HG02970 (cell line): ENCODE results near the gene SOX14.

ENCODE experiments used
- ATAC-seq: cut with Tn5 transposase; IDR thresholded peaks from one replicate; pipeline ENCODE4 v1.9.1; 2021; ENCODE audit warnings: mild to moderate bottlenecking, moderate library complexity, moderate number of reproducible peaks; ENCODE audit not compliant: unreplicated experiment, low FRiP score

SOX14 gene

DNA sequence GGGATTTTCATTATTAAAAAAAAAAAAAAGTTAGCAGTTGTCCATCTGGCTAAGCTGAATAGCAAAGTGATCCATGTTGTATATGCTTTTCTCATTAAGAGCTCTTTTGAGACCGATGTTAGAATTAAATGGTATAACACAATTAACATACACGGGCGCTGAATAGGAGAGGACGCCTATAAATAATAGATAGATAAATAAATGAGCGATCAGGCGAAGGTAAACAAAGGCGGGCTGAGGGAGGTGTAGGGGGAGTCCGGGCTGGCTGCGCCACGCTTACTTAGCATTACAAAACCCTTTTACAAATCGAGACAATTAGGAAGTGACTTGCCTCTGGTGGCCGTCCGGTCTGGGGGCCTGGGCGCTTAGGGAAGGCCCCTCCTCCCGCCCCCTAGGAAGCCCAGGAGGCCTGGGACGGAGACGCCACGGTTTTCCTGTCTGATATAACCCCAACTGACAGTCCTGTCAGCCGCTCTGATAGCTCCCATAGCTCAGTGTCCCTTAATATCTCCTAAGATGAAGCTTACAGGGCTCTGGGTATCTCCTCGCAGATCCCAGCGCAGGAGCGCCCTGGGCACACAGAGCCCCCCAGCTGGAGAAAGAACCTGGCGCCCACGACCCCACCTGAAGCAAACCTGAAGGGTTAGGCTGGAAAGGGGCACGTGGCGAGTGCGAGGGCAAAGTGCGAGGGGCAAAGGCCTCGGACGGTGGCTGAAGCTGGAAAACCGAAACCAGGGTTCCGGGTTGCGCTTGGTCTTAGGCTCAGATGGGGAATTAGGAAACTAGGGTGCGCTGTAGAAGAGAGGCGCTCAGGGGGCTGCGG lies 3.6 kb downstream of the SOX14 start:
- ATAC-seq: no peak

DNA sequence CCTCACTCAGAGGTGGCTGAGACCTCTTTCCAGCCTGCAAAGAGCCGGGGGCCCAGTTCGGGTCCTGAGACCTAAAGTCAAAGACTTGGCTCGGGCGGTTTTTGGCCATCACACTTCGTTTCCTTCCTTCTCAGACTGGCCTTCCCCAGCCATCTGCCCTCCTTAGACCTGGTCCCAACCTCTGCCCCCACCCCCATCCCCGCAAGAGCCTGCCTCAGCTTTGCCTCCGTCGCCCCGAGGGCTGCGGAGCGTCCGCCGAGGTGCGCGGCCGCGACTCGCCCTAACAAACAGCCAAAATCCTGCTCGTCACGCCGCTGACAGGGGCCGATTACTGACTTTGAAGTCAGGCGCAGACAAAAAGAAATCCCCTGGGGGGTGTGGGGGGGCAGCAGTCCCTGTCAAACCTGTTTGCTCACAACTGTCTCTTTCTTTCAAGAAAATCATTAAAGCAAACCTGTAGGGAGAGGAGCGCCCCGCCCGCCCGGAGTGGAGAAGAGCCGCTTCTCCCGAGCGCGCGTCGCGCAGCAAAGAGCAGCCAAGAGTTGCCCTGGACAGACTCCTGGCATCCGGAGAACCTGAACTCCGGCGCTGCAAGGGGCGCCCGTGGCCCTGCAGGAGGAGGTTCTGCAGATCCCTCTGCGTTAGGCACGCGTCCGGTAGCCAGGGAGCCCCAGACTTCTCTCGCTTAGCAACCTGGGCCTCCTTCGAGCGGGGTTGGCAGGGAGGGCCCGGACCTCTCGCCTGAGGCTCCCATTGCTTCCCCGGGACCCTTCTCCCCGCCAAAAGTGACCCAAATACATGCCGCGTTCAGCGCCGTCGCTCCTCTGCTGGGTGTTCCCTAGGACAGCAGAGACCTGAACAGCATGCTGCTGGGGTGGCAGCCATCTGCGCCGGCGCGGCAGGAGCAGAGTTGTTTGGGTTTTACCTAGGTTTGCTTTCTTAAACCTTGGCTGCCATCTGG lies 4.5 kb downstream of the SOX14 start:
- no peak for ATAC-seq

DNA sequence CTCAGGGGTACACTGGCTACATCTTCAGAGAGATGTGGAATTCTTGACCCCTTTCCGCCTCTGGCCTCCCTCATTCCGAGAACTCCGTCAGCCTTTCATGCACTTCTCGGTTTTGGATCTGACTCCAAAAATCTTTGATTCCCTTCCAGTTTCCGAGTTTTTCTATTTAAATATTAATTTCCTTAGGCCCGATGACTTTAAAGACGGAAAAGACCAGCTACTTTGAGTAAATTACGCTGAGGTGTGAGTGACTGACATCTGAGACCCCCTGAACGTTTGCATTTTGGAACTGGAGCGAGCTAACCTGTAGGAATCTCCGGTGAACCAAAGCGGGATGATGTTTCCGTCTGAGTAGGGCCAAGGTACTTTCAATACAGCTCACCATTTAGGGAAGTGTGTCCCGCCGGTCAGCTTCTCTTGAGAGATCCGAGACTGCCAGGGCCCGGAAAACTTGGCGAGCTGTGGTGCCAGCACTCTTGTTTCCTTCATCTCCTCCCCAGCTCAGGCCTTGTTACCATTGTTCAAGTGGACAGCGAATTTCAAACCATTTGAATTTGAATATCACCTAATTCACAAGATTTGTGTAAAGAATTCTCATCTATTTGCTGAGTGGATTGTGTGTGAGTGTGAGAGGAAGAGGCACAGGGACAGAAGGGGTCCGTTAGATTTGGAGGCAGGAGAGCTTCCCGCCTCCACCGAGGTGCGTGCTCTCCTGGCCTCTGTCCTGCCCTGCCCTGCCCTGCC lies 5.4 kb downstream of the SOX14 start:
- no peak for ATAC-seq

DNA sequence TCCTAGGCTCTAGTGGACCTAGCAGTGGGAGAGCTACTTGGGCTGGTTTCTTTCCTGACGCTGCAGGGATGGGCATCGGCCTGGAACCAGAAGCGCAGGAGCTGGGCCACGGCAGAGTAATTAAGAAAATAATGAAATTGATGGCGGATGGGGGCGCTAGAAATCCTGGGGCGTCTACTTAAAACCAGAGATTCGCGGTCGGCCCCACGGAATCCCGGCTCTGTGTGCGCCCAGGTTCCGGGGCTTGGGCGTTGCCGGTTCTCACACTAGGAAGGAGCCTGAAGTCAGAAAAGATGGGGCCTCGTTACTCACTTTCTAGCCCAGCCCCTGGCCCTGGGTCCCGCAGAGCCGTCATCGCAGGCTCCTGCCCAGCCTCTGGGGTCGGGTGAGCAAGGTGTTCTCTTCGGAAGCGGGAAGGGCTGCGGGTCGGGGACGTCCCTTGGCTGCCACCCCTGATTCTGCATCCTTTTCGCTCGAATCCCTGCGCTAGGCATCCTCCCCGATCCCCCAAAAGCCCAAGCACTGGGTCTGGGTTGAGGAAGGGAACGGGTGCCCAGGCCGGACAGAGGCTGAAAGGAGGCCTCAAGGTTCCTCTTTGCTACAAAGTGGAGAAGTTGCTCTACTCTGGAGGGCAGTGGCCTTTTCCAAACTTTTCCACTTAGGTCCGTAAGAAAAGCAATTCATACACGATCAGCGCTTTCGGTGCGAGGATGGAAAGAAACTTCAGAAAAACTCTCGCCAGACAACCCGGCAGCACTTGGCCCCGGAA lies 6.1 kb downstream of the SOX14 start:
- ATAC-seq: no peak

DNA sequence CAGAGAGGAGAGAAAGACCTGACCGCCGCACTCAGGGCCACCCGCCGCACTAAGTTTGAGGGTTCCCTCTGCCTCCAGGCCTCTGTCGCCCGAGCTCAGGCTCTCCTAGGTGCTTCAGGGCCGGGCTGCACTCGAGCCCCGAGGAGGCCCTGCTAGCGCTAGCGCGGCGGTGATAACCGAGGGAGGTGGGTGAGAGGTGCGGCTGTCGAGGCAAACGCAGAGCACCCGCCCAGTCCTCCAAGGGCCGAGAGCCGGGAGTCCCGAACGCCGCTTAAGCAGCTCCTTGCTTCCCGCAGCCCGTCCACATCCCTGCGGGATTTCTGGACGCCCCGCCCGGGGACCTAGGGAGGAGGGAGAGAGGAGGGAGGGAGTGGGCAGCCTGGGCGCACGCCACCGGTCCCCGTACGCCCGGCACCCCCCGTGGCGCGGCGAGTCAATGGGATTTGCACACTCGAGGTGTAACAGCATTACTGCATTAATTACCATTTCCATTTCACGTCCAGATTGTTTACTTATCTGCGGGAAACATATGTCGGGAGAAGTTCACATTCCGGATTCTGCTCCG lies 6.8 kb downstream of the SOX14 start:
- ATAC-seq: no peak

DNA sequence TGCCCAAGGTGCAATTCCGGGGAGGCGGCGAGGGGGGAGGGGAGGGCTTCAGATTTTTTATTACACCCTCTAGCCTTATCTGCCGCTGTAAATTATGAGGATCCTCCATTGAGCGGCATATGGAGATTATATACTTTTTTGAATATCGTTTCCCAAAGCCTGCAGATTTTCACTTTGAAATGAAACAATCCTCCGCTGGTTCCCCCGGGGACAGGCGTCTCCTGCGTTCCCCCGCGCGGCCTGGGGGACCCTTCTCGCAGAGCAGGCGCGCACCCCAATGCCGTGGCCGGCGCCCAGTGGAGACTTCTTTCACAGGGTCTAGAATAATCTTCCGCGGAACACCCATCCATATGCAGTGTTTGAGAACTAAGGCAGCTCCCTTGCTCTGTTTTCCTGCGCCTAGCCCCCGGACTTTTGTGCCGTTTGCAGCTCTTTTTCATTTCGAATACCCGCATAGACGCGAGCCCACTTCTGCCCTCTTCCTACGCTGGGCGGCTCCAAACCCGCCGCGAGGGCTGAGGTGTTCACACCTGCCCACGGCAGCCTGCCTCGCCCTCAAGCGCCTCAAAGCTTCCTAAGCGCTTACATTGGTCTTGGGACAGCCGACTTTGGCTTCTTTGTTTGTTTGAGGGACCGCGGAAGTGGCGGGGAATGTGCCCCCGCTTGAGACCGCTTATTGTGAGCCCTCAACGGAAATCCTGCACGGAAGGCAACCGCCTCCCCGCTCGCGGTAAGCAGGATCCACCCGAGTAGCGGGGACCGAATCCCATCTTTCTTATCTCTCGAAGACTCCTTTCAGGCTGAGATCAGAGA lies 7.5 kb downstream of the SOX14 start:
- no peak for ATAC-seq

DNA sequence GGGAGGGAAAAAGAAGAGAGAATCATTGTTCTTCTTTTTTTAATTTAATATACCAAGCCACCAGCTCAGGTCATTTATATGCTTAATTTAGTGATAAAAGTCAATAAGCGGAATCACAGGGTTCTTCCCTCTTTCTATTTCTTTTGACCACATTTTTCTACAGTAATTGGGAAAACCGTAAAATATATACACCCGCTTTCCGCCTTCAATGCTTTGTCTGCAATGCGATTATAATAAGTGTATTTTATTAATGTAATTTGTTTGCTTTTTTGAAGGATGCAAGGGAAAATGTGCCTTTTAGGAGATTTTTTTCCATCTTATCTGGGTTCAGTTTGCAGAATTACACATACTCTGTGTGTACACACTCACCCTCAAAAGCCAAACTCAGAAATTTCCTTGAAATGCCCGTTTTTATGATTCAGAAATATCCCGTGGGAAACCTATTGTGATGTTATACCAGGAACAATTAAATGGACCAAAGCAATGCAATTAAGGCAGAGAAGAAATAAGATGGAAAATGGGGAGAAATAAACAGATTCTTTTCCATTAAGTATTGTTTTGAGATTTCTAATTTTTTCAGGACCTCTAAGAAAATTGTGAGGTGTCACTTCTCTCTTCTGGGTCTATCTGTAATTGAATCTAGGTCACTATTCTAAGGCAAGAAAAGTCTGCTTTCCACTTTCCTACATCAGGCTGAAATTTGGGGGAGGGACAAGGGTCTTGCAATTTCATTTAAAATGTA lies 8.3 kb downstream of the SOX14 start:
- no peak for ATAC-seq

DNA sequence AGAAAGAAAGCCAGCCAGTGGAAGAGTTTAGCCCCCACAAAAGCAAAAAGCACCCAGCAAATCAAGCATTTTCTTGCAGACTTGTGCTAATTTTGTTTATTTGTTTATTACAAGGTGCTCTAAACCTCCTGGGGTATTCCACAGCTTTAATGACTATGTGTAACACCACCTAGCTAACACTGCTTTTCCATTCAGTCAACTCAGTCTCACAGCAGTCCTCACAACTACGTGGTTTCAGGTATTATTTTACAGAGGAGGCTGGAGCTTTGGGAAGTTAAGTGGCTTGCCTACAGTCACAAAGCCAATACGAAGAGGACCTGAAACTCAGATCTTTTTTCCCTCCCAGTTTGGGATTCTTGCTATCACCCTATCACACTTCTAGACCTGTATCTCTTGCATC lies 14.8 kb downstream of the SOX14 start:
- ATAC-seq: no peak

DNA sequence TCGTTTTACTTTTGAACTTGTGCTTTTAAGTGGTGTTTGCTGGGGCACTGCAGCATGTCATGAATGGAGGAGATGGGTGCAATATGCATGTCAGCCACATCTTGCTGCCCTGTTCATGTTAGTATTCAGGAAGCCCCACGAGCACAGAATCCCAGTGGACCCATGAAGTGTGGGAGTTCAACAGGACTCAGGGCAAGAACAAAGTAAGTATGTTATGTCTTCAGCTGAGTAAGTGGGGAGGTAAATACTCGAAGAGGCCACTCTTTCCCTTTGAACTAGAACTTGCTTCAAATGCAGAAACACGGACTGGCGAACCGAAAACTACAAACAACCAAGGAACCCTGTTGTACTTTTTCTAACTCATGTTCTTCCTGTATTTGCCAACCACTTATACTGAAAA lies 23.4 kb downstream of the SOX14 start:
- no peak for ATAC-seq

DNA sequence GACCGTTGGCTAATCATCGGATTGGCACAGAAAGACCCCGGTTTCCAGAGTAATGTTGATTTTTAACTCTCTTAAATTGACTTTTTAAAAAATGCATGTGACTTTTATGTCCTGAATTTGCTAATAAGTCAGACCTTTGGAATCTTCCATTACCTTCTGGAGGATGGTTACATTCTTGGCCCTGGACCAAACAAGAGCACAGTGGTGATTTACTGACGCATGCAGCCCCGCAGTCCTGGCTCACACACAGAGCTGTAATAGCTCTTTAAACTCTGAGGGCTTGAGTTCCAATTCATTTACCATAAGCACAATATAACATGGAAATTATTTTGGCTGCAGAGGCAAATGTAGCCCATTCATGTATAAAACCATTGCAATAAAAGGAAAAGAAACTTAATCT lies 25.1 kb downstream of the SOX14 start:
- no peak for ATAC-seq

DNA sequence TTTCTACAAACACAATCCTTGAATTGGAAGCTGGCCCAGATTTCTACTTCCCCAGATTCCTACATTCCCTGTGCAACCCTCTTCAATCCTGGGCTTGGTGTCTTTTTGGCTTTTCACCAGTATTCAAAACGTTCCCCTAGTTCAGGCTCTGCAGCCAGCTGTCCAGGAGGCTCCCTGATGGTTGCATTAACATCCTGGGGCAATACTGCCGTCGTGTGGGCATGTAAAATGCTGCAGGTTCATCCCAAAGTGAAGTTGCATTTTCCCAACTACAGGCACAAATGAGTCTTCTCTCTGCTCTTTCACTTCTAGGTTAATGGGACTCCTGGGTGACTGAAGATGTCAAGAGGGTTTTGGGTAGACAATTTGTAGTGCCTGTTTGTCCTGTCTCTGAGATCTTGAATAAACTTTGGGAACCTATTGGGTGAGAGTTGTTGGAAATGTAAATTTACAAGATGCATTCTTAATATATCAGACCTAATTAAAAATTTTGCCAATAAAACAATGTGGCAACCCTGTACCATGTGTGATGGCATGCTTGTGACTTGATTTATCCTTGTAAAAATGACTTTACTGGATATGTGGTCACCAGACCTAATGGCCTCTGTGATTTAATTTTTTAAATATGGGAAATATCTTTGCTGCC lies 28.6 kb downstream of the SOX14 start:
- no peak for ATAC-seq

DNA sequence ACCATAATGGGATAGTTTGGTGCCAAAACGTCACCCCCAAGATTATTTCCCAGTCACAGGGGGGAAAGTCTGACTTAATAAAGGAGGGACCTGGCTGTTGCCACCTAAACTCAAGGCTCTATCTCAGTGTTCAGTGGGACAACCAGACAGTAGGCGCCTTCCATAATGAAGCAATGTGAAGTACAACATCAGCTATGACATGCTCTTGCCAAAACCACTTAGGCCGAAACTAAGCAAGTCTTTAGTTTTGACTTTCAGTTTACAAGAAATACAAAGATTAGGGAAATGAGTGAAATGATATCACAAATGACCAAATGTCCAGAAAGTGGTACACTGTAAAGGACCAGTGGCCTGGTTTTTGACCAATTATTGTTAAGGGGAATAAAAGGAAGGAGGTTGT lies 32.9 kb downstream of the SOX14 start:
- no peak for ATAC-seq

DNA sequence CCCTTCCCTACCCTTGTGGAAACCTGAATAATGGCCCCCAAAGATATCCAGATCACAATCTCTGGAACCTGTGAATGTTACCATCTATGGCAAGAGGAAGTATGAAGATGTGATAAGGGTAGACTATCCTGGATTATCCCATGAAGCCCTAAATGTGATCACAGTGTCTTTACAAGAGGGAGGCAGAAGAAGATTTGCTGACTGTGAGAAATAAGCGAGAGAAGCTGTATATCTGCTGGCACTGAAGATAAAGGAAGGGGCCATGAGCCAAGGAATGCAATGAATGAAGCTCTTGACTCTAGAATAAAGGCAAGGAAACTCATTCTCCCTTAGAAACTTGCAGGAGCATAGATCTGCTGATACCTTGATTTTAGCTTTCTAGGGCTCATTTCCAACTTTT lies 39.1 kb downstream of the SOX14 start:
- no peak for ATAC-seq

DNA sequence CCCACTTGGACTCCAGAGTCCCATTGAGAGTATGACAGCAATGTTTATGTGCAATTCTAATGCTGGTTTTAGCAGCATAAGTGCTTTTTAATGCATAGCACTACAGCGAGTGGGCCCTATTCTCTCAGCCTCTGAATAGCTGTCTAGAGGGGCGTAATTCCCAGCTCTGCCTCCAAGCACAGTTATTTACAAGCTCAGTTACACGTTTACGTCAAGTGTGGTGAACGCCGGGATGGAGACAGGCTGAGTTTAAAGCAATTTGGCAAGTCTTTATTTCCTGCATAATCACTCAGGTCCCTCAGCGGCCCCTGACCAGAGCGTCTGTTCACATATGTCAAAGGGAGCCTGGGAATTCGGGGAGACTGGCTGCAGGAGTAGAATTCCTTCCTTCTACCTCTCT lies 43.9 kb downstream of the SOX14 start:
- no peak for ATAC-seq

DNA sequence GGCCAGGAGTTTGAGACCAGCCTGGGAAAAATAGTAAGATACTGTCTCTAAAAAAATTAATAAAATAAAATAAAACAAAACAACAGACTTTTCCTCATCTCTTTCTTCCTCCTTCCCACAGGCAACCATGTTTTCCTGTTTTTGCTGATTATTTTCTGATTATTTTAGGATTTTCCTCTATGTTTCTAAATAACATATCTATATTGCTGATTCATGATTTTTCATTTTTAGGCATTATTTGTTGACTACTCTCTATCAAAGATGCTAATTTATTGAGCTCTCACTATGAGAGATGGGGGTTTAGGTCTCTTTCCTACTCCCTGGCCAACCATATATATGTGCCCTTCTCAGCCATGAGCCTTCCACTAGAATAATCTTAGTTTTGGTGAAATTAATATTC lies 45.4 kb downstream of the SOX14 start:
- ATAC-seq: no peak

DNA sequence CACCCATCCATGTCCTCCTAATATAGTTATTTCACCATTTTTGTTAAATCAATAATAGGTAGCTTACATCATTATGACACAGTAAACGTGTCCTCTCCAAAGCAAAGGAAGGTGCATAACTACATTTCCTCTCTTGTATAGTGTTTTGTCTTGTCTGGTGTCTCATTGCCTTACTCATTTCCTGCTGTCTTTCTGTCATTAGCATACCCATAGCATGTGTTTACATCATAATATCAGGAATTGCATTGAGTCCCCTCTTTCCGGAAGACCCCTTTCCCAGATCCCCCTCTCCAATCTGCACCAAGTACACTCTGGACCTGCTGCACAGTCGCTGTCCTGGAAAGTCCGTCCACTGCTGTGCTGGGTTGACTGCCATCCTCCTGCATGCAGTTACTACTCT lies 47.9 kb downstream of the SOX14 start:
- no peak for ATAC-seq

DNA sequence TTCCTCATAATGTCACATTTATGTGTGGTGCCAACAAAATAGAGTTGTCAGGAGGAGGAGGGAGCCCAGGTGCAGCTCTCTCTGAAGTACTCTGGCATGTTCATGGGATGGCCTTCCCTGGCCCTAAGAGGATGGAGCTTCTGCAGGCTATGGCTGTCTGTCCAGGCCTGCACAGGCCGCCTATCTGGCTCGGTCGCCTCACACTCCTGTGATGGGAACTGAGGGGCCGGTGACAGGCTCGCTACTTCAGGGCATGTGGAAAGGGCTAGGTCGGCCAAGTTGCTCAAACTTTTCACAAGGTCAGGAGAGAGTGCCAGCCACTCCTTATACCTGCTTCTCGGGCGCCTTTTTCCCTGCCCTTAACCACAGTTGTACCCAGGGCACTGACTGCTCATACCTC lies 51.1 kb downstream of the SOX14 start:
- ATAC-seq: no peak
